ENCODE measurements around the gene DNMT3L.
A peak's percentile ranks its signal among the peaks of the same experiment; 100 is the strongest.

Gene DNMT3L

GRCh38 chr21:44281801-44282200, 20.1 kb upstream of the DNMT3L start:
- Histone ChIP-seq H3K27ac (peak overlapping the region; percentile 51), H3K9me3 (no peaks in the 10 kb centered on the region), H3K27me3 (no peaks in the 10 kb centered on the region), H3K9ac (no peak overlapping the region), H3K4me1 (peaks cover 77% of the 10 kb centered on the region), H3K4me3 (no peak overlapping the region), H4K20me1 (no peaks in the 10 kb centered on the region), H3K4me2 (peak overlapping the region; percentile 58), H3K36me3 (no peaks in the 10 kb centered on the region)
- no peak for TF ChIP-seq Cebpa-rat (IDR thresholded peaks at IDR 0.05)

- H3K4me2 ChIP-seq: peak overlapping the region; percentile 84
- H3K4me3 ChIP-seq: no peak overlapping the region
- no peaks in the 10 kb centered on the region for H4K20me1 ChIP-seq
- no peak for TF ChIP-seq Cebpa-rat (IDR thresholded peaks at IDR 0.05)
- H3K27me3 ChIP-seq: no peaks in the 10 kb centered on the region
- peaks cover 60% of the 10 kb centered on the region for H3K4me1 ChIP-seq
- H3K9me3 ChIP-seq: no peaks in the 10 kb centered on the region
- no peaks in the 10 kb centered on the region for H3K36me3 ChIP-seq
- H3K9ac ChIP-seq: no peak overlapping the region; the same call in 1 of the 2 replicates
- 0 out of 2 replicates have a peak overlapping the region, but pooled peaks have one; percentile 47 for H3K27ac ChIP-seq
These were observed 17.9 kb upstream of the DNMT3L start for GRCh38 chr21:44279354-44280260.

- Histone ChIP-seq H3K27ac (no peak overlapping the region), H3K9me3 (no peaks in the 10 kb centered on the region), H3K9ac (no peak overlapping the region), H3K36me3 (no peaks in the 10 kb centered on the region), H3K4me2 (no peak overlapping the region), H3K4me3 (no peak overlapping the region), H3K27me3 (no peaks in the 10 kb centered on the region), H4K20me1 (no peaks in the 10 kb centered on the region), H3K4me1 (peaks cover 28% of the 10 kb centered on the region)
- no peak for TF ChIP-seq Cebpa-rat (IDR thresholded peaks at IDR 0.05)
These were observed 13.3 kb upstream of the DNMT3L start for GRCh38 chr21:44275041-44275440.

GRCh38 chr21:44273046-44273445, 11.3 kb upstream of the DNMT3L start:
- Histone ChIP-seq H3K27ac (no peak overlapping the region), H3K27me3 (no peaks in the 10 kb centered on the region), H3K4me1 (peaks cover 13% of the 10 kb centered on the region), H3K36me3 (no peaks in the 10 kb centered on the region), H3K4me2 (no peak overlapping the region), H3K9me3 (no peaks in the 10 kb centered on the region), H4K20me1 (no peaks in the 10 kb centered on the region), H3K4me3 (no peak overlapping the region), H3K9ac (no peak overlapping the region)
- no peak for TF ChIP-seq Cebpa-rat (IDR thresholded peaks at IDR 0.05)

GRCh38 chr21:44272284-44272858, 10.7 kb upstream of the DNMT3L start:
- TF ChIP-seq Cebpa-rat (IDR thresholded peaks at IDR 0.05): no peak
- Histone ChIP-seq H3K4me3 (no peak overlapping the region), H3K4me2 (0 out of 2 replicates have a peak overlapping the region, but pooled peaks have one; percentile 59), H3K4me1 (peaks cover 19% of the 10 kb centered on the region), H3K36me3 (no peaks in the 10 kb centered on the region), H4K20me1 (no peaks in the 10 kb centered on the region), H3K9me3 (no peaks in the 10 kb centered on the region), H3K27ac (peak overlapping the region; percentile 44; the same call in 1 of the 2 replicates), H3K27me3 (no peaks in the 10 kb centered on the region), H3K9ac (no peak overlapping the region)

- Histone ChIP-seq H3K4me3 (no peak overlapping the region), H3K36me3 (no peaks in the 10 kb centered on the region), H3K9ac (no peak overlapping the region), H3K27ac (peak overlapping the region; percentile 44), H3K27me3 (no peaks in the 10 kb centered on the region), H3K4me1 (peaks cover 25% of the 10 kb centered on the region), H3K4me2 (peak overlapping the region; percentile 59), H3K9me3 (no peaks in the 10 kb centered on the region), H4K20me1 (no peaks in the 10 kb centered on the region)
- no peak for TF ChIP-seq Cebpa-rat (IDR thresholded peaks at IDR 0.05)
These were observed 10.0 kb upstream of the DNMT3L start for GRCh38 chr21:44271558-44272283.

GRCh38 chr21:44269090-44269489, 7.4 kb upstream of the DNMT3L start:
- no peaks in the 10 kb centered on the region for H3K9me3 ChIP-seq
- H3K36me3 ChIP-seq: no peaks in the 10 kb centered on the region
- peaks cover 51% of the 10 kb centered on the region for H3K4me1 ChIP-seq
- H3K27ac ChIP-seq: no peak overlapping the region
- no peaks in the 10 kb centered on the region for H4K20me1 ChIP-seq
- TF ChIP-seq Cebpa-rat (IDR thresholded peaks at IDR 0.05): no peak
- H3K9ac ChIP-seq: no peak overlapping the region
- H3K4me3 ChIP-seq: no peak overlapping the region
- no peaks in the 10 kb centered on the region for H3K27me3 ChIP-seq
- H3K4me2 ChIP-seq: no peak overlapping the region

GRCh38 chr21:44267655-44268142, 6.0 kb upstream of the DNMT3L start:
- no peaks in the 10 kb centered on the region for H4K20me1 ChIP-seq
- H3K4me3 ChIP-seq: no peak overlapping the region
- H3K4me2 ChIP-seq: no peak overlapping the region
- no peaks in the 10 kb centered on the region for H3K27me3 ChIP-seq
- no peak for TF ChIP-seq Cebpa-rat (IDR thresholded peaks at IDR 0.05)
- no peak overlapping the region for H3K27ac ChIP-seq
- no peak overlapping the region for H3K9ac ChIP-seq
- no peaks in the 10 kb centered on the region for H3K36me3 ChIP-seq
- H3K4me1 ChIP-seq: peaks cover 63% of the 10 kb centered on the region
- H3K9me3 ChIP-seq: no peaks in the 10 kb centered on the region

- H3K36me3 ChIP-seq: no peaks in the 10 kb centered on the region
- TF ChIP-seq Cebpa-rat (IDR thresholded peaks at IDR 0.05): no peak
- peak overlapping the region; percentile 38 for H3K27ac ChIP-seq
- no peak overlapping the region for H3K4me3 ChIP-seq
- no peak overlapping the region for H3K9ac ChIP-seq
- no peaks in the 10 kb centered on the region for H3K27me3 ChIP-seq
- H3K9me3 ChIP-seq: no peaks in the 10 kb centered on the region
- H4K20me1 ChIP-seq: no peaks in the 10 kb centered on the region
- peaks cover 57% of the 10 kb centered on the region for H3K4me1 ChIP-seq
- H3K4me2 ChIP-seq: peak overlapping the region; percentile 36; the same call in 1 of the 2 replicates
These were observed 4.1 kb upstream of the DNMT3L start for GRCh38 chr21:44265734-44266270.

All from BLaER1 (cell line).